Glomerular endothelial cell (primary cell): ENCODE results near the gene GLIS1. TPM values are rescaled to one million over a fixed set of nuclear protein-coding genes. Genes with fewer than 3 reads are reported as not detected.

Experiments
- DNase-seq: peaks from one replicate; pipeline ENCODE4 v3.0.0-alpha.2; 2011; ENCODE audit warnings: low read depth, low spot score; ENCODE audit errors: extremely low read depth
- total RNA-seq: library from RNA; depleted of rRNA; stranded (reverse); fragments of >200 nt; gene quantifications from 2 replicates; pipeline ENCODE4 v1.2.3, GENCODE V29; 2015

GLIS1 gene
- total RNA-seq, 1 donor from 2014 or later: 1.6 TPM

GRCh38 chr1:53517109-53517508, 221.9 kb downstream of the GLIS1 start:
- DNase-seq: no peak

GRCh38 chr1:53516181-53516580, 222.8 kb downstream of the GLIS1 start:
- DNase-seq: no peak

- DNase-seq: no peak
Observed at GRCh38 chr1:53514436-53514835, 224.5 kb downstream of the GLIS1 start.

DNA sequence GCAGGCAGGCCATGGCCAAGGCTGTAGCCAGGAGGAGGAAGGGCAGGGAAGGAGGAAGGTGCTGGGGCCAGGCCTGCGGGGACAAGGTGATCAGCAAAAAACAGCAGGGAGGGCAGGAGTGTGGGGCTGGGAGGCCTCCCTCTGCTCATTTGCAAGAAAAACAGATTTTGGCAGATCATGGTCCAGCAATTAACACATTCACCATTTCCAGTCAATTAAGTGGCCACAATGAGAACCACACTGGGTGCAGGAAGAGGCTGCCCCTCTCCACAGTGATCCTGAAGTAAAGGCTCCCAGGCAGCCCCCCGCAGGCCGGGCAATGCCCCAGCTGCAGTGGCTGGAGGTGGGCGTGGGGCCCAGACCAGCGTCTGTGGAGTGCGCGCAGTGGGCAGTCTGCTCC, 225.1 kb downstream of the GLIS1 start:
- DNase-seq: no peak

DNA sequence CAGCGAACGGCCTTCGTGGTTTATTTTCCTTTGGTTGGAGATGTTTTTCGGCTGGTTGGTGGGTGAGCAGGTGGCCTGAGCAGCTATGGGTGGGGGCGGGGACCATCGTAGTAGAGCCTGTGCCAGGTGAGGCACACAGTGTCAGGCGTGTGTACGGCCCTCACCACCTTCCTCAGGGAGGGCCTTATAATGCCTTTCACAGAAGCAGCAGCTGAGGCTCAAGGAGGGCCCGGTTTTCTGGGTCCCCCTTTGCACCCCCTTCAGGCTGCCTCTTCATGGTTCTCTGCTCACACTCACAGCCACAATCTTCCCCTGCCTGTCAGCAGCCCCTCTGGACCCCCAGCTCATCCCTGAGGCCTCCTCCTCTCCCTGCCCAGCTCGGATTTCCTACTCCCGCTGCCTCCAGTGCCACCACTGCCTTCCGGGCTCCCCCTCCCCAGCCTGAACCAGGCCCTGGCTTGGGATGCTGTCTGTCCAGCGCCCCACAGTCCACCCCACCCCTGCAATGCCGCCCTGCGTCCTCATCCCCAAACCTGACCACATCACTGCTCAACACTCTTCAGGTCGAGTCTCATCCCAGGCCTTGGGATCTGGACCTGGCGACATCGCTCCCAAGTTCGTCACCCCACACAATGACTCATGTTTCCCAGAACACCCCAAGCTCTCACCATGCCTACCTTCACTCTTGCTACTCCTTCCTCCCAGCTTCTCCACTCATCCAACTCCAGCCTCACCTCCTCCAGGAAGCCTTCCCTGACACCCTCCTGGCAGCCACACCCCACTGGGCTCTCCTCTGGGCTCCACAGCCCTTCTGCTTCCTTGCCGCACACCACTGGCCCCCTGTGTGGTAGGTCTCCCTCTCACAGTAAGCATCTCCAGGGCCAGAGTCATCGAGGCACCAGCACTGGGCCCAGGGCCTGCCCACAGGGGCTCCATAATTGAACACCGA, 225.9 kb downstream of the GLIS1 start:
- no peak for DNase-seq

- DNase-seq: no peak
Observed at GRCh38 chr1:53511933-53512806, 226.8 kb downstream of the GLIS1 start.

DNA sequence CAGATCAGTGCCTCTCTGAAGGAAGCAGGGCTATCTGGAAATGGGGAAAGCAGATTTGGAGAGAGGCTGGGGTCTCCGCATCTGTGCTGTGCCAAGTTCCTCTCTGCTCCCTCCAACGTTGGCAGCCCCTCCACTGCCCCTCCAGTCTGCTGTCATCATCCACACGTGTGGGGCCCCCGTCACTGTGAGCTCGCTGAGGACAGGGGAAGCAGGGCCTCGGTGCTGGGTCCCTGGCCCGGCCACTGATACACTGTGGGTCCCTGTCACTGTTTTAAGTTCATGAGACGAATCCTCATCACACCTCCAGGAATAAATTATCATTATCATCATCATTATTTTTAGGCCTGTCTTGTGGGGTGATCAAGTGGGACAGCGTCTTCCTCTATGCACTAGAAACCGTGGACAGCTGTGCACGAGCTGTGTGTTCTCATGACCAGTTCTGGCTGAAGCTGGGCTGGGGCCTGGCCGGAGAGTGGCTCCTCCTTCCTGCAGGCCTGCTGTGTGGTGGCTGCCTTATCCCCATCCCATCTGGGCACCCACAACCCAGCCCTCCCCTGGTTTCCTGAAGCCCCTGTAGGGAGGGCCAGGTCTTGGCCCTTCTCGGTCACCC, 227.5 kb downstream of the GLIS1 start:
- DNase-seq: no peak

GRCh38 chr1:53510215-53510614, 228.7 kb downstream of the GLIS1 start:
- no peak for DNase-seq

- no peak for DNase-seq
Observed at GRCh38 chr1:53509775-53510174, 229.2 kb downstream of the GLIS1 start.

- no peak for DNase-seq
Observed at GRCh38 chr1:53508991-53509666, 229.8 kb downstream of the GLIS1 start.

- no peak for DNase-seq
Observed at GRCh38 chr1:53508056-53508990, 230.6 kb downstream of the GLIS1 start.

- no peak for DNase-seq
Observed at GRCh38 chr1:53507116-53507820, 231.7 kb downstream of the GLIS1 start.

GRCh38 chr1:53506355-53507050, 232.5 kb downstream of the GLIS1 start:
- DNase-seq: no peak

DNA sequence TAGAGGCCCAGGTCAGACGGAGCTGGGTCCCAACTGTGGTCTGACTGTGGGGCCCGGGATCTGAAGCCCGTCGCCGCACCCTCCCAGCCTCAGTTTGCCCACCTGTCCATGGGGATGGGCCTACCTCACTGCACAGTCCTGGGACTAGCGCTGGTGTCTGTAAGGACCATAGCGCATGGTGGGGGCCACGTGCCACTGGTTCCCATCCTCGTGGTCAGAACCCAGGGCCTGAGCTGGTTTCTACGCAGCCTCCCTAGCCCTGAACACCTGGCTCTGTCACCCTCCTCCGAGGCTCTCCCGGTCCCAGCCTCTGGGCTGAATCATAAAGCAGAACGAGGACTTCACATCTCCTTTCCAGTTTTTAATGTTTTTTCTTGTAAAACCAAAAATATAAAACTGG, 233.1 kb downstream of the GLIS1 start:
- no peak for DNase-seq

- DNase-seq: no peak
Observed at GRCh38 chr1:53505401-53505800, 233.6 kb downstream of the GLIS1 start.

- no peak for DNase-seq
Observed at GRCh38 chr1:53504901-53505300, 234.1 kb downstream of the GLIS1 start.

GRCh38 chr1:53503433-53504217, 235.3 kb downstream of the GLIS1 start:
- DNase-seq: no peak
